WTC11 (cell line): Measurements from ENCODE around the gene OBI1.

Experiments used
- EMX1 ChIP-seq: fragments of 250-450 bp; sonication (Bioruptor Pico); IDR thresholded peaks from 2 replicates; pipeline ENCODE4 v1.8.0; 2021; ENCODE audit warnings: mild to moderate bottlenecking
- FOXJ3 ChIP-seq: sonication (generic); formaldehyde crosslinking; IDR thresholded peaks from 2 replicates; pipeline ENCODE4 v1.9.0; 2021; ENCODE audit warnings: missing genetic modification reagents, mild to moderate bottlenecking, borderline replicate concordance
- IRF2 ChIP-seq: sonication (generic); formaldehyde crosslinking; IDR thresholded peaks from 2 replicates; pipeline ENCODE4 v1.8.0; 2022; ENCODE audit warnings: low read depth, missing genetic modification reagents, borderline replicate concordance
- TEAD4 ChIP-seq: sonication (generic); formaldehyde crosslinking; IDR thresholded peaks from 2 replicates; pipeline ENCODE4 v1.8.0; 2022; ENCODE audit warnings: mild to moderate bottlenecking, missing genetic modification reagents
- ZNF121 ChIP-seq: sonication (generic); formaldehyde crosslinking; IDR thresholded peaks from 2 replicates; pipeline ENCODE4 v1.8.0; 2023; ENCODE audit warnings: missing genetic modification reagents
- TF ChIP-seq, protein P1 (sequence below): sonication (generic); formaldehyde crosslinking; IDR thresholded peaks from 2 replicates; pipeline ENCODE4 v1.8.0; 2022; ENCODE audit warnings: mild to moderate bottlenecking, missing genetic modification reagents
- TF ChIP-seq, protein P2 (sequence below): fragments of 200-600 bp; IDR thresholded peaks from 2 replicates; pipeline ENCODE4 v1.8.0; 2022; ENCODE audit warnings: antibody characterized with exemption
- TF ChIP-seq, protein P3 (sequence below): sonication (generic); formaldehyde crosslinking; IDR thresholded peaks from 2 replicates; pipeline ENCODE4 v1.8.1; 2023; ENCODE audit warnings: mild to moderate bottlenecking, missing genetic modification reagents
- TF ChIP-seq, protein P4 (sequence below): sonication (generic); formaldehyde crosslinking; IDR thresholded peaks from 2 replicates; pipeline ENCODE4 v1.8.1; 2023; ENCODE audit warnings: mild to moderate bottlenecking, moderate library complexity, missing genetic modification reagents
- TF ChIP-seq, protein P5 (sequence below): sonication (generic); formaldehyde crosslinking; IDR thresholded peaks from 2 replicates; pipeline ENCODE4 v1.8.1; 2023; ENCODE audit warnings: mild to moderate bottlenecking, missing genetic modification reagents, moderate library complexity
- TF ChIP-seq, protein P6 (sequence below): sonication (generic); formaldehyde crosslinking; conservative IDR thresholded peaks from 2 replicates; pipeline ENCODE4 v1.8.1; 2022; ENCODE audit warnings: mild to moderate bottlenecking, missing genetic modification reagents
- TF ChIP-seq, protein P7 (sequence below): sonication (generic); formaldehyde crosslinking; IDR thresholded peaks from 2 replicates; pipeline ENCODE4 v1.8.1; 2022; ENCODE audit warnings: low read depth, missing genetic modification reagents, borderline replicate concordance

DNA sequence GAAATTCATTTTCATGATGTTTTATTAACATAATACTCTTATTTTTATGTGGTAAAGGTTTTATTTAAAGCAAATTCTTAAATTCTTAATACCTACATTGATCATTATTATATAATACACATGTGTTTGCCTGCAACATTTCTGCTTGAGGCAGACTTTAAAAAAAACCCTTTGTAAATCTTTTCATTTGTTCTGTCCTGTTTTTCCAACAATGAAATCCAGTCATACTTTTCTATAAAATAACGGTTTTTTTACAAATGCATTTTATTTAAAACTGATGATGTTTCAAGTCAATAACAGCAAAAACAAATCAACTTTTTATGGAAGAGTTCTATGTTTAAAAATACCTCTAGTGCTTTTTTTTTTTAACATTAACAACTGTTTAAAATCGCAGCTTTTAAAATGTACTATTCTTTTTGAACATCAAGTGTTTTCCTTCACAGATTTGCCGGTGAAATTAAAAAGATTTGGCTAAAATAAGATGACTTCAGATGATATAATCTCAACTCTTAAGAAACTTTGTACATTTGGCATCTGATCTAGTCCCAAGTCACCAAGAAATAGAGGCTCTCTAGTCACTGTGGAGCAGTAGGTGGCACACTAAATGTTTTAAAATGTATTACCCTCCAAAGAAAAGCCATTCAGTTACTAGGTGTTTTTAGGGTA lies 60.7 kb downstream of the OBI1 start:
- TF ChIP-seq, protein P1, sequence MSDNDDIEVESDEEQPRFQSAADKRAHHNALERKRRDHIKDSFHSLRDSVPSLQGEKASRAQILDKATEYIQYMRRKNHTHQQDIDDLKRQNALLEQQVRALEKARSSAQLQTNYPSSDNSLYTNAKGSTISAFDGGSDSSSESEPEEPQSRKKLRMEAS (CRISPR knock-in tag), result no peak
- TF ChIP-seq, protein P2, sequence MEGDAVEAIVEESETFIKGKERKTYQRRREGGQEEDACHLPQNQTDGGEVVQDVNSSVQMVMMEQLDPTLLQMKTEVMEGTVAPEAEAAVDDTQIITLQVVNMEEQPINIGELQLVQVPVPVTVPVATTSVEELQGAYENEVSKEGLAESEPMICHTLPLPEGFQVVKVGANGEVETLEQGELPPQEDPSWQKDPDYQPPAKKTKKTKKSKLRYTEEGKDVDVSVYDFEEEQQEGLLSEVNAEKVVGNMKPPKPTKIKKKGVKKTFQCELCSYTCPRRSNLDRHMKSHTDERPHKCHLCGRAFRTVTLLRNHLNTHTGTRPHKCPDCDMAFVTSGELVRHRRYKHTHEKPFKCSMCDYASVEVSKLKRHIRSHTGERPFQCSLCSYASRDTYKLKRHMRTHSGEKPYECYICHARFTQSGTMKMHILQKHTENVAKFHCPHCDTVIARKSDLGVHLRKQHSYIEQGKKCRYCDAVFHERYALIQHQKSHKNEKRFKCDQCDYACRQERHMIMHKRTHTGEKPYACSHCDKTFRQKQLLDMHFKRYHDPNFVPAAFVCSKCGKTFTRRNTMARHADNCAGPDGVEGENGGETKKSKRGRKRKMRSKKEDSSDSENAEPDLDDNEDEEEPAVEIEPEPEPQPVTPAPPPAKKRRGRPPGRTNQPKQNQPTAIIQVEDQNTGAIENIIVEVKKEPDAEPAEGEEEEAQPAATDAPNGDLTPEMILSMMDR, result no peak
- no peak for TF ChIP-seq TEAD4 (CRISPR knock-in tag)
- TF ChIP-seq IRF2 (CRISPR knock-in tag), result no peak
- TF ChIP-seq FOXJ3 (CRISPR knock-in tag), result no peak
- no peak for TF ChIP-seq ZNF121
- TF ChIP-seq, protein P3, sequence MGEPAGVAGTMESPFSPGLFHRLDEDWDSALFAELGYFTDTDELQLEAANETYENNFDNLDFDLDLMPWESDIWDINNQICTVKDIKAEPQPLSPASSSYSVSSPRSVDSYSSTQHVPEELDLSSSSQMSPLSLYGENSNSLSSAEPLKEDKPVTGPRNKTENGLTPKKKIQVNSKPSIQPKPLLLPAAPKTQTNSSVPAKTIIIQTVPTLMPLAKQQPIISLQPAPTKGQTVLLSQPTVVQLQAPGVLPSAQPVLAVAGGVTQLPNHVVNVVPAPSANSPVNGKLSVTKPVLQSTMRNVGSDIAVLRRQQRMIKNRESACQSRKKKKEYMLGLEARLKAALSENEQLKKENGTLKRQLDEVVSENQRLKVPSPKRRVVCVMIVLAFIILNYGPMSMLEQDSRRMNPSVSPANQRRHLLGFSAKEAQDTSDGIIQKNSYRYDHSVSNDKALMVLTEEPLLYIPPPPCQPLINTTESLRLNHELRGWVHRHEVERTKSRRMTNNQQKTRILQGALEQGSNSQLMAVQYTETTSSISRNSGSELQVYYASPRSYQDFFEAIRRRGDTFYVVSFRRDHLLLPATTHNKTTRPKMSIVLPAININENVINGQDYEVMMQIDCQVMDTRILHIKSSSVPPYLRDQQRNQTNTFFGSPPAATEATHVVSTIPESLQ, result no peak
- TF ChIP-seq EMX1 (CRISPR knock-in tag), result no peak
- TF ChIP-seq, protein P4, sequence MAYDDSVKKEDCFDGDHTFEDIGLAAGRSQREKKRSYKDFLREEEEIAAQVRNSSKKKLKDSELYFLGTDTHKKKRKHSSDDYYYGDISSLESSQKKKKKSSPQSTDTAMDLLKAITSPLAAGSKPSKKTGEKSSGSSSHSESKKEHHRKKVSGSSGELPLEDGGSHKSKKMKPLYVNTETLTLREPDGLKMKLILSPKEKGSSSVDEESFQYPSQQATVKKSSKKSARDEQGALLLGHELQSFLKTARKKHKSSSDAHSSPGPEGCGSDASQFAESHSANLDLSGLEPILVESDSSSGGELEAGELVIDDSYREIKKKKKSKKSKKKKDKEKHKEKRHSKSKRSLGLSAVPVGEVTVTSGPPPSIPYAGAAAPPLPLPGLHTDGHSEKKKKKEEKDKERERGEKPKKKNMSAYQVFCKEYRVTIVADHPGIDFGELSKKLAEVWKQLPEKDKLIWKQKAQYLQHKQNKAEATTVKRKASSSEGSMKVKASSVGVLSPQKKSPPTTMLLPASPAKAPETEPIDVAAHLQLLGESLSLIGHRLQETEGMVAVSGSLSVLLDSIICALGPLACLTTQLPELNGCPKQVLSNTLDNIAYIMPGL (CRISPR knock-in tag), result no peak
- TF ChIP-seq, protein P5, sequence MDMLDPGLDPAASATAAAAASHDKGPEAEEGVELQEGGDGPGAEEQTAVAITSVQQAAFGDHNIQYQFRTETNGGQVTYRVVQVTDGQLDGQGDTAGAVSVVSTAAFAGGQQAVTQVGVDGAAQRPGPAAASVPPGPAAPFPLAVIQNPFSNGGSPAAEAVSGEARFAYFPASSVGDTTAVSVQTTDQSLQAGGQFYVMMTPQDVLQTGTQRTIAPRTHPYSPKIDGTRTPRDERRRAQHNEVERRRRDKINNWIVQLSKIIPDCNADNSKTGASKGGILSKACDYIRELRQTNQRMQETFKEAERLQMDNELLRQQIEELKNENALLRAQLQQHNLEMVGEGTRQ (CRISPR knock-in tag), result no peak
- TF ChIP-seq, protein P6, sequence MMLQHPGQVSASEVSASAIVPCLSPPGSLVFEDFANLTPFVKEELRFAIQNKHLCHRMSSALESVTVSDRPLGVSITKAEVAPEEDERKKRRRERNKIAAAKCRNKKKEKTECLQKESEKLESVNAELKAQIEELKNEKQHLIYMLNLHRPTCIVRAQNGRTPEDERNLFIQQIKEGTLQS (CRISPR knock-in tag), result no peak
- TF ChIP-seq, protein P7, sequence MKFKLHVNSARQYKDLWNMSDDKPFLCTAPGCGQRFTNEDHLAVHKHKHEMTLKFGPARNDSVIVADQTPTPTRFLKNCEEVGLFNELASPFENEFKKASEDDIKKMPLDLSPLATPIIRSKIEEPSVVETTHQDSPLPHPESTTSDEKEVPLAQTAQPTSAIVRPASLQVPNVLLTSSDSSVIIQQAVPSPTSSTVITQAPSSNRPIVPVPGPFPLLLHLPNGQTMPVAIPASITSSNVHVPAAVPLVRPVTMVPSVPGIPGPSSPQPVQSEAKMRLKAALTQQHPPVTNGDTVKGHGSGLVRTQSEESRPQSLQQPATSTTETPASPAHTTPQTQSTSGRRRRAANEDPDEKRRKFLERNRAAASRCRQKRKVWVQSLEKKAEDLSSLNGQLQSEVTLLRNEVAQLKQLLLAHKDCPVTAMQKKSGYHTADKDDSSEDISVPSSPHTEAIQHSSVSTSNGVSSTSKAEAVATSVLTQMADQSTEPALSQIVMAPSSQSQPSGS (CRISPR knock-in tag), result no peak
